ENCODE data around the gene GMNN. TPM values are rescaled to one million over a fixed set of nuclear protein-coding genes. Genes with fewer than 3 reads are reported as not detected.

The GMNN gene
- polyA plus RNA-seq, 3 donors, result 2.6 to 5.2 (median 2.9) TPM

DNA sequence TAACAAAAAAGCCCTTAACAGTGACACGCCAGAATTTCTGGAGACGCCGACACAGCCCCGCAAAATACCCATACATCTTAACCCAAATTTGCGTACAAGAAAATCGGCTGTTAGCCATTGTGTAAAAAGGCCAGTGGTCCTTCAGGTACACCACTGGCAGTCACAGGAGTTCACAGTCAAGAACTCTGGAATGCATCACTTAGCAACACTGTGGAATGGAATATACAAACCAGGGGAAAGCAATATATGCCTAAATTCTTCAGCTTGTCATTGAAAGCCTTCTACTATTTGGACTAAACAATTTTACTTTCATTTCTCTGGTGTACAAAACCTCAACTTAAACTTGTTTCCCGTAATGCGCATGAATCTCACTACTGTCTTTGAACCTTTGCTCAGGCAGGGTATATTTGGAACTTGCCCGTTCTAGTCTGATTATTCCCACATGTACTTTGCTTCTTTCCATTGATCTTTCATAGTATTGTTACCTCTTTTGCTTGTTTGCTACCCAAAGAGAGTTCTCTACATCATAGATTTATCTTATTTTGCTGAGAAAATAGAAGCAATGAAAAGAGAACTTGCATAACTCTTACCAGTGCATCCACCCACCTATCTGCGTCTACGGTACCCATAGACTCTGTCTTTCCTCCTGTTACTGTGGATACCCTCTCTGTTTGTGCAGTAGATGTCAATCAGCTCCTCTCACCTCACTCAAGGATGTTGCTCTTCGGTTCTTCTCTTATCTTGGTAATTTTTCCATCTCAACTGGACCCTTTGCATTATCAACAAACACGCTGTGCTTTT lies 24.2 kb downstream of the GMNN start, which contains the start of gene ARMH2:
Gene ARMH2, minus strand, starts transcription at position 178 of the 801 bp plus-strand sequence. Its CDS starts 60 bp downstream, at position 118.
- Histone ChIP-seq H3K4me2 (replicated peaks; ENCODE audit: extremely low read depth, low read length, poor library complexity, severe bottlenecking) (no peak within 1 kb of the TSS), H3K27me3 (ENCODE audit: control insufficient read depth in 2 of 2, insufficient read depth in 2 of 2, low read length in 2 of 2) (no peaks in the 10 kb centered on the region), H3K27ac (ENCODE audit: low read depth in 1 of 2, low read length in 2 of 2) (no peak within 1 kb of the TSS), H3K9ac (ENCODE audit: insufficient read depth, low read length, poor library complexity, severe bottlenecking) (no peak within 1 kb of the TSS), H3K4me1 (ENCODE audit: control insufficient read depth in 1 of 2, insufficient read depth in 2 of 2, low read length in 2 of 2) (no peaks in the 10 kb centered on the region), H3K4me3 (replicated peaks in 1 of 3; ENCODE audit: low read depth in 2 of 3, low read length in 3 of 3) (no peak within 1 kb of the TSS), H3K9me3 (replicated peaks in 1 of 2; ENCODE audit: control insufficient read depth in 1 of 2, insufficient read depth in 1 of 2, low read length in 2 of 2) (no peaks in the 10 kb centered on the region), H4K20me1 (ENCODE audit: insufficient read depth, low read length) (peaks cover 20% of the 10 kb centered on the region), H3K79me2 (ENCODE audit: insufficient read depth, low read length) (no peaks in the 10 kb centered on the region), H3K36me3 (replicated peaks in 1 of 2; ENCODE audit: control insufficient read depth in 1 of 2, insufficient read depth in 2 of 2, low read length in 2 of 2) (peaks cover 22 to 24% of the 10 kb centered on the region in 2 donors), H2AFZ (ENCODE audit: insufficient read depth, low read depth, low read length, poor library complexity, severe bottlenecking) (no peak within 1 kb of the TSS)
- 97% methylated on average over 11 of the region's 13 CpGs for WGBS (ENCODE audit: insufficient coverage)
- H3K27ac Mint-ChIP-seq, result peak within 1 kb of the TSS in 6 of 7 donors; percentile 0 to 22 (median 10)
- peaks cover 26 to 41% of the 10 kb centered on the region in 2 donors for H3K36me3 Mint-ChIP-seq
- H3K9me3 Mint-ChIP-seq, result no peaks in the 10 kb centered on the region
- intact Hi-C loops (cut with micrococcal nuclease), result no loop called here
- DNase-seq, result no peak
- TF ChIP-seq CTCF (IDR thresholded peaks at IDR 0.05), result no peak
- H3K4me3 Mint-ChIP-seq, result no peak within 1 kb of the TSS
- no peaks in the 10 kb centered on the region for H3K4me1 Mint-ChIP-seq
- H3K27me3 Mint-ChIP-seq (ENCODE audit: low read depth in 3 of 3), result peaks cover 0 to 3% (median 0%) of the 10 kb centered on the region in 3 donors

GRCh38 chr6:24799541-24799915 lies 24.8 kb downstream of the GMNN start:
- no peak overlapping the region for H3K27ac ChIP-seq (ENCODE audit: low read depth in 1 of 2, low read length in 2 of 2)
- H2AFZ ChIP-seq (ENCODE audit: insufficient read depth, low read depth, low read length, poor library complexity, severe bottlenecking), result no peak overlapping the region
- H3K4me2 ChIP-seq (replicated peaks; ENCODE audit: extremely low read depth, low read length, poor library complexity, severe bottlenecking), result no peak overlapping the region
- TF ChIP-seq CTCF (IDR thresholded peaks at IDR 0.05), result no peak
- H3K27me3 Mint-ChIP-seq (ENCODE audit: low read depth in 3 of 3), result peaks cover 0 to 3% (median 0%) of the 10 kb centered on the region in 3 donors
- intact Hi-C loops (cut with micrococcal nuclease), result no loop called here
- H3K79me2 ChIP-seq (ENCODE audit: insufficient read depth, low read length), result no peaks in the 10 kb centered on the region
- H3K4me1 Mint-ChIP-seq, result no peaks in the 10 kb centered on the region
- H3K9ac ChIP-seq (ENCODE audit: insufficient read depth, low read length, poor library complexity, severe bottlenecking), result no peak overlapping the region
- no peaks in the 10 kb centered on the region for H3K4me1 ChIP-seq (ENCODE audit: control insufficient read depth in 1 of 2, insufficient read depth in 2 of 2, low read length in 2 of 2)
- peaks cover 25% of the 10 kb centered on the region for H4K20me1 ChIP-seq (ENCODE audit: insufficient read depth, low read length)
- no peak overlapping the region for H3K4me3 Mint-ChIP-seq
- H3K27me3 ChIP-seq (ENCODE audit: control insufficient read depth in 2 of 2, insufficient read depth in 2 of 2, low read length in 2 of 2), result no peaks in the 10 kb centered on the region
- H3K36me3 ChIP-seq (replicated peaks in 1 of 2; ENCODE audit: control insufficient read depth in 1 of 2, insufficient read depth in 2 of 2, low read length in 2 of 2), result peaks cover 26 to 30% of the 10 kb centered on the region in 2 donors
- DNase-seq, result no peak
- H3K4me3 ChIP-seq (replicated peaks in 1 of 3; ENCODE audit: low read depth in 2 of 3, low read length in 3 of 3), result no peak overlapping the region
- H3K27ac Mint-ChIP-seq, result peak overlapping the region in 5 of 7 donors; percentile 0 to 21 (median 13)
- H3K36me3 Mint-ChIP-seq, result peaks cover 29 to 45% of the 10 kb centered on the region in 2 donors
- 30% methylated on average over 1 of the region's 1 CpG for WGBS (ENCODE audit: insufficient coverage)
- no peaks in the 10 kb centered on the region for H3K9me3 ChIP-seq (replicated peaks in 1 of 2; ENCODE audit: control insufficient read depth in 1 of 2, insufficient read depth in 1 of 2, low read length in 2 of 2)
- H3K9me3 Mint-ChIP-seq, result no peaks in the 10 kb centered on the region

All from CD14-positive monocyte (primary cell).